Measurements from ENCODE around the gene DCAF8. TPM values are rescaled to one million over a fixed set of nuclear protein-coding genes. Genes with fewer than 3 reads are reported as not detected.
A peak's percentile ranks its signal among the peaks of the same experiment; 100 is the strongest.

DCAF8 gene
- total RNA-seq, 1 experiment from 2014 or later = 181 TPM

DNA sequence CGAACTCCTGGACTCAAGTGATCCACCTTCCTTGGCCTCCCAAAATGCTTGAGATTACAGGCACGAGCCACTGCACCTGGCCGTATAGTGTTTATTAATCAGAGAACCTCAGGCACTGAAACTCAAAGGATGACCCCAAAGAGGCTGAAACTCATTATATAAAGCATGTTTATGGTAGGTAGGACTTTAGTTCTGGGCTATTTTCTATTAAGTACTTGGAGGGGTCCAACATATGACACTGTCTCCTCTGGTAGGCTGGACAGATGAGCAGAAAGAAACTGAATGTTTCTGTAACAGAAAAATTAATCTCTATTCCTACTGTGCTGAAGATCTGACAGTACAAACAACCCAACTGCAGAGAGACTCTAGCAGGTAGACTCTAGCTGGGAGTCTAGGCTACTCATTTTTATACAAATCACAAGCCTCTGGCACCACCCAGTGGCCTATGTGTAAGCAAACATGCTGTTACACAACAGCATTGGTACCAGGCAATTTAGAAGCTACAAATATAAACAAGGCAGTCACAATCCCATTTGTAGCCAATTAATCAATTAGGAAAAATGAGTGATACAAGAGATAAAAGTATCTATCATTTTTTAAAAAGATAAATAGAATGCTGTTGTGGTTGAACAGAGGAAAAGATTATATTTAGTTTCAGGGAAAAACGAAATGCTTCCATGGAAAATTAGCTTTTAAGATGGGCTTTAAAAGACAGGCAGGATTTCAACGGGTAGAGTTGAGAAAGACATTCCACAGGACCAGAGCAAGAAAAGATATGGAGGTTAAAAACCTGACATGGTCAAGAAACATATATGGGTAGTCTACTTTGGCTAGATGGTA lies 10.4 kb downstream of the DCAF8 start:
- no peaks in the 10 kb centered on the region for H3K9me3 Mint-ChIP-seq (ENCODE audit: unreplicated experiment)
- H3K4me1 Mint-ChIP-seq (ENCODE audit: insufficient read depth, unreplicated experiment) = peaks cover 25% of the 10 kb centered on the region
- no peak overlapping the region for H3K4me3 Mint-ChIP-seq (ENCODE audit: unreplicated experiment)
- H3K36me3 Mint-ChIP-seq (ENCODE audit: insufficient read depth, unreplicated experiment) = peaks cover 73% of the 10 kb centered on the region
- intact Hi-C loops (cut with micrococcal nuclease) = loop anchor here (1.0 to 5.0 kb wide), 5 partner anchors 45 to 330 kb away; partner anchors contain the start of gene PEA15
- ChIA-PET CTCF (interaction anchor here (0.6 to 9.6 kb wide), 70 partner anchors 10 to 1119 kb away, joined by 3 to 187 read pairs (median 5); partner anchors contain the start of genes CASQ1, DCAF8, IGSF8 and KCNJ9), POLR2A (interaction anchor here (0.6 to 5.6 kb wide), 23 partner anchors 9 to 328 kb away, joined by 3 to 60 read pairs (median 5); partner anchors contain the start of genes CASQ1, DCAF8, IGSF8 and PEA15)
- TF ChIP-seq, protein P1, sequence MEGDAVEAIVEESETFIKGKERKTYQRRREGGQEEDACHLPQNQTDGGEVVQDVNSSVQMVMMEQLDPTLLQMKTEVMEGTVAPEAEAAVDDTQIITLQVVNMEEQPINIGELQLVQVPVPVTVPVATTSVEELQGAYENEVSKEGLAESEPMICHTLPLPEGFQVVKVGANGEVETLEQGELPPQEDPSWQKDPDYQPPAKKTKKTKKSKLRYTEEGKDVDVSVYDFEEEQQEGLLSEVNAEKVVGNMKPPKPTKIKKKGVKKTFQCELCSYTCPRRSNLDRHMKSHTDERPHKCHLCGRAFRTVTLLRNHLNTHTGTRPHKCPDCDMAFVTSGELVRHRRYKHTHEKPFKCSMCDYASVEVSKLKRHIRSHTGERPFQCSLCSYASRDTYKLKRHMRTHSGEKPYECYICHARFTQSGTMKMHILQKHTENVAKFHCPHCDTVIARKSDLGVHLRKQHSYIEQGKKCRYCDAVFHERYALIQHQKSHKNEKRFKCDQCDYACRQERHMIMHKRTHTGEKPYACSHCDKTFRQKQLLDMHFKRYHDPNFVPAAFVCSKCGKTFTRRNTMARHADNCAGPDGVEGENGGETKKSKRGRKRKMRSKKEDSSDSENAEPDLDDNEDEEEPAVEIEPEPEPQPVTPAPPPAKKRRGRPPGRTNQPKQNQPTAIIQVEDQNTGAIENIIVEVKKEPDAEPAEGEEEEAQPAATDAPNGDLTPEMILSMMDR (IDR thresholded peaks at IDR 0.05; ENCODE audit: unreplicated experiment) = peak; percentile 85
- no peaks in the 10 kb centered on the region for H3K27me3 Mint-ChIP-seq (ENCODE audit: insufficient read depth, unreplicated experiment)
- peak; percentile 87 for DNase-seq (ENCODE audit: unreplicated experiment)
- peak overlapping the region; percentile 75 for H3K27ac Mint-ChIP-seq (ENCODE audit: low read depth, unreplicated experiment)
- no TSS peak for BruUV-seq (replicated peaks)

DNA sequence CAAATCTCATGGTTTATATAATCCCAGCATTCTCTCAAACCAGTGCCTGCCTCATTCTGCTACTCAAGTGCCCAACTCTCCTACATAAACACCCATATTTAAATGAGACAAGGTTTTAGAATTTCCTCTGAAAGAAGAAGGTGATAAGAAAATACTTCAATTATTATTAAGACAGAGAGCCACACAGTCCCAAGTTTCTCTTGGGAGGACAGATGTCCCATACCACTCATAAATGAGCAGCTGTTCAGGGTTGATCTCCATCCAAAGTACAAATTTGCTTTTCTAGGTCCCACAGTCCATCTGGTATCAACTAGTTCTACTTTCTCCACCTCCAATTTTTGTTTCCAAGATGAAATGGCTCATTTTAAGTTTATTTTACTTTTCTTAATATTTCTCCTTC lies 11.3 kb downstream of the DCAF8 start:
- Mint-ChIP-seq H3K4me3 (ENCODE audit: unreplicated experiment) (no peak overlapping the region), H3K9me3 (ENCODE audit: unreplicated experiment) (no peaks in the 10 kb centered on the region), H3K27ac (ENCODE audit: low read depth, unreplicated experiment) (peak overlapping the region; percentile 67), H3K36me3 (ENCODE audit: insufficient read depth, unreplicated experiment) (peaks cover 69% of the 10 kb centered on the region), H3K4me1 (ENCODE audit: insufficient read depth, unreplicated experiment) (peaks cover 23% of the 10 kb centered on the region), H3K27me3 (ENCODE audit: insufficient read depth, unreplicated experiment) (no peaks in the 10 kb centered on the region)
- POLR2A ChIA-PET = interaction anchor here (0.7 to 5.6 kb wide), 8 partner anchors 8 to 163 kb away, joined by 3 to 60 read pairs (median 15); partner anchors contain the start of genes DCAF8 and IGSF8
- no TSS peak for BruUV-seq (replicated peaks)
- no peak for DNase-seq (ENCODE audit: unreplicated experiment)
- intact Hi-C loops (cut with micrococcal nuclease) = loop anchor here (5.0 kb wide), 2 partner anchors 44 to 329 kb away; partner anchors contain the start of gene PEA15
- CTCF ChIA-PET = interaction anchor here (0.6 to 9.6 kb wide), 24 partner anchors 10 to 221 kb away, joined by 3 to 187 read pairs (median 16); partner anchors contain the start of genes CASQ1, DCAF8, IGSF8 and KCNJ9
- TF ChIP-seq, protein P1 (IDR thresholded peaks at IDR 0.05; ENCODE audit: unreplicated experiment) = no peak

DNA sequence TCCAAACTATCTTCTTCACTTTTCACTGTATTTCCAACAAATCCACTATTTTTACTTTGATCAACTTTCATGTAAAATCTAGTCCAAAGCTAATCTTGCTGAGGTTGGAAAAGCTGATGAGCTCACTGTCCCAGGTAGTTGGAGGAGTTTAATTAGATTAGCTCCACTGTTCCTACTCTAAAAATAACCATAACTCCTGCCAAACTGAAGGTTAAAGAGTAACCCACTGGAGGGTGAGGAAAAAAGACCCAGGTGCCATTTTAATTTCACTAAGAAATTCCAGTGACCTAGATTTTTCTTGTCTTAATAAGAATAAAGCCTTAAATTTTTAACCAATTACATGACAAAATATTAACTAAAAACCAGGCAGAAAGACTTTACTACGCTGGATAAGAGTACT lies 15.3 kb downstream of the DCAF8 start:
- no peaks in the 10 kb centered on the region for H3K27me3 Mint-ChIP-seq (ENCODE audit: insufficient read depth, unreplicated experiment)
- intact Hi-C loops (cut with micrococcal nuclease) = no loop called here
- H3K9me3 Mint-ChIP-seq (ENCODE audit: unreplicated experiment) = no peaks in the 10 kb centered on the region
- no TSS peak for BruUV-seq (replicated peaks)
- peaks cover 58% of the 10 kb centered on the region for H3K36me3 Mint-ChIP-seq (ENCODE audit: insufficient read depth, unreplicated experiment)
- CTCF ChIA-PET = interaction anchor here (0.6 to 11.9 kb wide), 9 partner anchors 20 to 301 kb away, joined by 3 to 104 read pairs (median 8); partner anchors contain the start of gene IGSF8
- POLR2A ChIA-PET = interaction anchor here (1.4 to 9.6 kb wide), 4 partner anchors 11 to 146 kb away, joined by 3 to 51 read pairs (median 10); partner anchors contain the start of genes DCAF8 and PEX19
- no peak for DNase-seq (ENCODE audit: unreplicated experiment)
- H3K4me1 Mint-ChIP-seq (ENCODE audit: insufficient read depth, unreplicated experiment) = peaks cover 21% of the 10 kb centered on the region
- no peak overlapping the region for H3K4me3 Mint-ChIP-seq (ENCODE audit: unreplicated experiment)
- no peak overlapping the region for H3K27ac Mint-ChIP-seq (ENCODE audit: low read depth, unreplicated experiment)
- TF ChIP-seq, protein P1 (IDR thresholded peaks at IDR 0.05; ENCODE audit: unreplicated experiment) = no peak

DNA sequence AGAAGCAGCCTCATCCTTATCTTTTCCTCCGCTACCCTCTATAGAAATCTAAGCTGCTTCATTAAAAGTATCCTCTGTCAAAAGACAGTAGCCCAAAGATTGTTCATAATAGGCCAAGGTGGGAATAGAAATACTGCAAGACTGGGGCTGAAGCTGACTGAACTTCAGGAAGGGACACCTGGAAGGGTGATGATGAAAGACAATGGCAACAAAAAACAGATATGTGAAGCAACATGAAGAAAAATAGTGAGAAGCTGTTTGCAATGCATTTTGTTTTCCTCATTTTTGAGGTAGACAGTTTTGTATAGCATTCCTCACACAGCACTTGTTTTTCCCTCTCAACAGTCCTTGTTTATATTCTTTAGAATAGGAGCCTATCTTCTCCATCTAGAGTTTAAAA lies 16.9 kb downstream of the DCAF8 start:
- H3K4me1 Mint-ChIP-seq (ENCODE audit: insufficient read depth, unreplicated experiment) = peaks cover 7% of the 10 kb centered on the region

More for the DNA sequence above, 16.9 kb downstream of the DCAF8 start:
- Mint-ChIP-seq H3K36me3 (ENCODE audit: insufficient read depth, unreplicated experiment) (peaks cover 55% of the 10 kb centered on the region), H3K27ac (ENCODE audit: low read depth, unreplicated experiment) (peak overlapping the region; percentile 60), H3K27me3 (ENCODE audit: insufficient read depth, unreplicated experiment) (no peaks in the 10 kb centered on the region), H3K4me3 (ENCODE audit: unreplicated experiment) (no peak overlapping the region), H3K9me3 (ENCODE audit: unreplicated experiment) (no peaks in the 10 kb centered on the region)
- ChIA-PET CTCF (interaction anchor here (0.5 to 11.9 kb wide), 12 partner anchors 9 to 223 kb away, joined by 3 to 83 read pairs (median 8); partner anchors contain the start of gene CASQ1), POLR2A (interaction anchor here (0.6 to 9.6 kb wide), 9 partner anchors 7 to 148 kb away, joined by 3 to 51 read pairs (median 5); partner anchors contain the start of genes DCAF8 and PEX19)
- no TSS peak for BruUV-seq (replicated peaks)
- TF ChIP-seq, protein P1 (IDR thresholded peaks at IDR 0.05; ENCODE audit: unreplicated experiment) = no peak
- intact Hi-C loops (cut with micrococcal nuclease) = no loop called here
- no peak for DNase-seq (ENCODE audit: unreplicated experiment)

Data from MCF 10A (cell line).